ENCODE data around the gene CFAP90.

The CFAP90 gene

DNA sequence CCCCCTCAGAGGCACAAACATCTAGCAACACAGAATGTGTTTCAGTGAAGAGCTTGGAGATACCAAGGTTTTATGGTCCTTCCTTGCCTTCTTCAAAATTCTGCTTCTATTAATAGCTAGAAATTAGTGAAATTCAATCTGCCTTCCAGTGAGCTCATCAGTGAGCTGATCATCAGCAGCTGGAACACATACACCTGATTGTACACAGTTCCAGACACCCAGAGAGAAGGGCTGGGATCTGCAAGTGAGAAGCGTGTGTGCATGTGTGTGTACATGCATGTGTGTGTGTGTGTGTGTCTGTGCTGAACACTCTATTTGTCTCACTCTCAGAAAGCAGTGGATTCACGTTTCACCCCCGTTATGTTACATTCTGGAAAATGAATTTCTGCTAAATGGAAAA lies 28.5 kb downstream of the CFAP90 start:
- no peak overlapping the region for H3K27ac ChIP-seq
- no peak overlapping the region for H3K4me3 ChIP-seq (IDR thresholded peaks at IDR 0.05; ENCODE audit: insufficient read depth, low read depth, low read length)
- no peak overlapping the region for H2AFZ ChIP-seq (ENCODE audit: low read depth)
- no peaks in the 10 kb centered on the region for H3K27me3 ChIP-seq (ENCODE audit: insufficient read depth, low read depth)
- H3K79me2 ChIP-seq (ENCODE audit: insufficient read depth, low read depth), result no peaks in the 10 kb centered on the region
- TF ChIP-seq, protein P1, sequence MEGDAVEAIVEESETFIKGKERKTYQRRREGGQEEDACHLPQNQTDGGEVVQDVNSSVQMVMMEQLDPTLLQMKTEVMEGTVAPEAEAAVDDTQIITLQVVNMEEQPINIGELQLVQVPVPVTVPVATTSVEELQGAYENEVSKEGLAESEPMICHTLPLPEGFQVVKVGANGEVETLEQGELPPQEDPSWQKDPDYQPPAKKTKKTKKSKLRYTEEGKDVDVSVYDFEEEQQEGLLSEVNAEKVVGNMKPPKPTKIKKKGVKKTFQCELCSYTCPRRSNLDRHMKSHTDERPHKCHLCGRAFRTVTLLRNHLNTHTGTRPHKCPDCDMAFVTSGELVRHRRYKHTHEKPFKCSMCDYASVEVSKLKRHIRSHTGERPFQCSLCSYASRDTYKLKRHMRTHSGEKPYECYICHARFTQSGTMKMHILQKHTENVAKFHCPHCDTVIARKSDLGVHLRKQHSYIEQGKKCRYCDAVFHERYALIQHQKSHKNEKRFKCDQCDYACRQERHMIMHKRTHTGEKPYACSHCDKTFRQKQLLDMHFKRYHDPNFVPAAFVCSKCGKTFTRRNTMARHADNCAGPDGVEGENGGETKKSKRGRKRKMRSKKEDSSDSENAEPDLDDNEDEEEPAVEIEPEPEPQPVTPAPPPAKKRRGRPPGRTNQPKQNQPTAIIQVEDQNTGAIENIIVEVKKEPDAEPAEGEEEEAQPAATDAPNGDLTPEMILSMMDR (conservative IDR thresholded peaks at IDR 0.05; ENCODE audit: low read depth, low read length), result no peak
- H4K20me1 ChIP-seq (ENCODE audit: insufficient read depth), result no peaks in the 10 kb centered on the region
- H3K36me3 ChIP-seq (ENCODE audit: insufficient read depth), result no peaks in the 10 kb centered on the region
- no peaks in the 10 kb centered on the region for H3K4me1 ChIP-seq (ENCODE audit: low read depth, poor library complexity, severe bottlenecking)
- no peak overlapping the region for H3K9ac ChIP-seq
- H3K4me2 ChIP-seq, result no peak overlapping the region

DNA sequence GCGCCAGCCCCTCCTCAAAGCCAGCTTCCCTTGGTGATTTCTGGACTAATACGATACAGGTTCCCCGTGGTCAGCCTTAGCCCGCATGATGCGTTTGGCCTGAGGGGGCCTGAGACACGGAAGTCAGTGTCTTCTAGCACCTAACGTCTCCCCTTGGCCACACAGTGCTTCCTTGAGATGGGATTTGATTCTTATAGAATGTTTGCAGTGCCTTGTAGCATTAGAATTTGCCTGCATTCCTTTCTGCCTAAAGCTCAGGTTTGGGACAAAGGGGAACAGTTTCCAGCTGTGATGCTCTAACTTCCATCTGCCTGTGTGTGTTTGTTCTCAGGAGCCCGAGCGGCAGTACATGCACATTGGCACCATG lies 34.4 kb downstream of the CFAP90 start:
- peaks cover 7% of the 10 kb centered on the region for H3K4me1 ChIP-seq (ENCODE audit: low read depth, poor library complexity, severe bottlenecking)
- no peaks in the 10 kb centered on the region for H3K36me3 ChIP-seq (ENCODE audit: insufficient read depth)
- no peak overlapping the region for H3K4me3 ChIP-seq (IDR thresholded peaks at IDR 0.05; ENCODE audit: insufficient read depth, low read depth, low read length)
- H3K4me2 ChIP-seq, result peak overlapping the region; percentile 11; the same call in 1 of the 2 replicates
- H3K9ac ChIP-seq, result no peak overlapping the region
- no peaks in the 10 kb centered on the region for H3K79me2 ChIP-seq (ENCODE audit: insufficient read depth, low read depth)
- H4K20me1 ChIP-seq (ENCODE audit: insufficient read depth), result no peaks in the 10 kb centered on the region
- TF ChIP-seq, protein P1 (conservative IDR thresholded peaks at IDR 0.05; ENCODE audit: low read depth, low read length), result peak; percentile 64
- H2AFZ ChIP-seq (ENCODE audit: low read depth), result peak overlapping the region; percentile 61; the same call in 1 of the 2 replicates
- no peak overlapping the region for H3K27ac ChIP-seq
- no peaks in the 10 kb centered on the region for H3K27me3 ChIP-seq (ENCODE audit: insufficient read depth, low read depth)

DNA sequence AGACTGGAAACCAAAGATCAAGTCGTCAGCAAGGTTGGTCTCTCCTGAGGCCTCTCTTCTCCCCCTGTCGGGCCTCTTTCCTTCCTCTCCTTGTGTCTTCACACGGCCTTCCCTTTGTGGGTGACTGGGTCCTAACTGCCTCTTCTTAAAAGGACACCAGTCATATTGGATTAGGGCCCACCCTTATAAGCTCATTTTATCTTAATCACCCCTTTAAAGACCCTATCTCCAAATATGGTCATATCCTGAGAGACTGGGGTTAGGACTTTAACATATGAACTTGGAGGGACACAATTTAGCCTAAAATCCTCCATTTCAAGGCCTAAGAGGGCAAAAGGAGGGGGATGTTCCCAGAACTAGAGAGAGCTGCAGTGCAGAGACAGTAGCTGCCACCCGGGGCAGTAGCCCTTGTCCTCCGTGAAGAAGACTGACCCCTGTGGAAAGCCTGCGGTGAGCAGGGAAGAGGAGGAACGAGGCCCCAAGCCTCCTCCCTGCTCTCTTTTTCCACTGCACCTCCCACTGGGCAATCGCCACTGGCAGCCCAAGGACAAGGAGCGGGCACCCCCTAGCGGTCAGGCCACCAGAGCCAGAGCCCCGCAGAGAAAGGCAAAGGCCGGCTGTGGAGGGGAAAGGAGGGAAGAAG lies 34.9 kb downstream of the CFAP90 start:
- Histone ChIP-seq H3K79me2 (ENCODE audit: insufficient read depth, low read depth) (no peaks in the 10 kb centered on the region), H3K4me1 (ENCODE audit: low read depth, poor library complexity, severe bottlenecking) (peaks cover 7% of the 10 kb centered on the region), H3K36me3 (ENCODE audit: insufficient read depth) (no peaks in the 10 kb centered on the region), H3K27ac (no peak overlapping the region), H2AFZ (ENCODE audit: low read depth) (peak overlapping the region; percentile 61; the same call in 1 of the 2 replicates), H3K27me3 (ENCODE audit: insufficient read depth, low read depth) (no peaks in the 10 kb centered on the region), H3K4me2 (peak overlapping the region; percentile 11; the same call in 1 of the 2 replicates), H4K20me1 (ENCODE audit: insufficient read depth) (no peaks in the 10 kb centered on the region), H3K9ac (no peak overlapping the region), H3K4me3 (IDR thresholded peaks at IDR 0.05; ENCODE audit: insufficient read depth, low read depth, low read length) (no peak overlapping the region)
- TF ChIP-seq, protein P1 (conservative IDR thresholded peaks at IDR 0.05; ENCODE audit: low read depth, low read length), result peak; percentile 94

DNA sequence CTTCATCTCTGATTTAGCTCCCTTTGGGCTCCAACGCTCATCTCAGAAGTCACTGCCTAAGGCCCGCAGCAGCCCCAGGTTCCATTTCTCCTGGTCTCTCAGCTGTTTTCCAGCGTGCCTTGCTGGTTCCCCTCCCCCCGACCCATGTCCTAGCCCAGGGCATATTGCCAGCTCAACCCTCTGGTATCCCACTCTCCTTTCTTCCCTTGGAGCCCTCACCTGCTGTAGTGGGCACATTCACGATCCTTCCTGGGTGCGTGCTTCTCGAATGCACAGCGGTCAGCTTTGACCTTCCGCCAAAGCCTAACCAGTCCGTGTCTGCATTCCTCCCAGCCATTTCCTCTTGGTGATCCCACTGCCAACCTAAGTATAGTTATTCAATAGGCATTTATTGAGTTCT lies 36.1 kb downstream of the CFAP90 start:
- TF ChIP-seq, protein P1 (conservative IDR thresholded peaks at IDR 0.05; ENCODE audit: low read depth, low read length), result no peak
- no peak overlapping the region for H2AFZ ChIP-seq (ENCODE audit: low read depth)
- no peaks in the 10 kb centered on the region for H3K79me2 ChIP-seq (ENCODE audit: insufficient read depth, low read depth)
- no peaks in the 10 kb centered on the region for H3K27me3 ChIP-seq (ENCODE audit: insufficient read depth, low read depth)
- H3K9ac ChIP-seq, result no peak overlapping the region
- H3K27ac ChIP-seq, result no peak overlapping the region
- H4K20me1 ChIP-seq (ENCODE audit: insufficient read depth), result no peaks in the 10 kb centered on the region
- H3K4me1 ChIP-seq (ENCODE audit: low read depth, poor library complexity, severe bottlenecking), result peaks cover 7% of the 10 kb centered on the region
- H3K36me3 ChIP-seq (ENCODE audit: insufficient read depth), result no peaks in the 10 kb centered on the region
- no peak overlapping the region for H3K4me2 ChIP-seq
- H3K4me3 ChIP-seq (IDR thresholded peaks at IDR 0.05; ENCODE audit: insufficient read depth, low read depth, low read length), result no peak overlapping the region

Data from KMS-11 (cell line).